CD4-positive, alpha-beta T cell treated with Interferon gamma for 1 hour (primary cell): Measurements from ENCODE around the gene SBK1.
"Not testable (repeated sequence)": the region's sequence is repeated elsewhere in the genome, so short reads cannot be mapped to it uniquely, and the experiment has no call there.

Source experiments
- DNase-seq: peaks from one replicate; pipeline ENCODE4 v3.0.0-alpha.2; 2020

The SBK1 gene

GRCh38 chr16:28291651-28292626 is at the start of gene SBK1:
Gene SBK1 (plus strand): TSS chr16:28292525. CDS start chr16:28317392, 24,867 bp downstream.
- peak; percentile 83 for DNase-seq

DNA sequence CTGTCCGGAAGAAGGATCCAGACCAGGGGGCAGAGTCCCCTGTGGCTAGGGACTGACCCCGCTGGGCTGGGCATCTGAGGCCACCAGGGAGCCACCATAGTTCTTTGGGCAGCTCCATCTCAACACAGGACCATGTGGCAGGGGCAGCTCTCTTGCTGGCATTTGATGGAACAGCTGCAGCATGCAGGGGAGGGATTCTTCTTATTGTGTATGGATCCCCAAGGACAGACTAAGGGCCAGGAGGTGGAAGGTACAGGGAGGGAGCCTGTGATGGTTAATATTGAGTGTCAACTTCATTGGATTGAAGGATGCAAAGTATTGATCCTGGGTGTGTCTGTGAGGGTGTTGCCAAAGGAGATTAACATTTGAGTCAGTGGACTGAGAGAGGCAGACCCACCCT is 42.8 kb upstream of the SBK1 start:
- not testable (repeated sequence) for DNase-seq

DNA sequence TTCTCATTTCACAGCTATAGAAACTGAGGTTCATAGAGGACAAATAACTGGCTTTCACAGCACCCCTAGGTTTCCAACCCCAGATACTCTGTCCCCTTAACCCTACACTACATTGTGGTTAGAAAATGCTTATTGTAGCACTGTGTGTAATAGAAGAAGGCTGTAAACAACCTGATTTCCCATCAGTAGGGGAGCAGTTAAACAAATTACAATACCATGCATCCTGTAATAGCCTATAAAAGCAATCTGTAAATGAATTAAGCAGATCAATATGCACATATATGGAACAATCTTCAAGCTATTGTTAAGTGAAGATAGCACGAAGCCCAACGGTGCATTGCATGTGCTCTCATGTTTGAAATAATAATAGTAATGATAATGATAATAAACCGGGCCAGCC is 41.3 kb upstream of the SBK1 start:
- DNase-seq: no peak

- DNase-seq: no peak
Observed at GRCh38 chr16:28254158-28254557, 38.2 kb upstream of the SBK1 start.

- DNase-seq: no peak
Observed at GRCh38 chr16:28255838-28256237, 36.5 kb upstream of the SBK1 start.

DNA sequence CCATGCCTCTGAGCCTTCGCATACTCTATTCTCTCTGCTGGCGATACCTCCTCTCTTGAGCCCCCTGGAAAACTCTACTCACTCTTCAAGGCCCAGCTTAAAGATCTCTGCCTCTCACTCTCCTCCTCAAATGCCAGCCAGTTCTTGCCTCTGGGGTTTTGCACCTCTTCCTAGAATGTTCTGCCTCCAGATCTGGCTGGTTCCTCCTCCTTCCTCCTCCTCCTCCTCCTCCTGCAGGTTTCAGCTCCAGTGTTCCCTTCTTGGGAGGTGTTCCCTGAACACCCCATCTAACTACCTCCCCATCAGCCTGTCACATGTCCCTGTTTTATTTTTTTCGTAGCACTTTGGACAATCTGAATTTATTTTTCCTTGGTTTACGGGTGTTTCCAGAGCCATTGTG is 35.1 kb upstream of the SBK1 start:
- DNase-seq: no peak

GRCh38 chr16:28258567-28258966 is 33.8 kb upstream of the SBK1 start:
- DNase-seq: no peak

- no peak for DNase-seq
Observed at GRCh38 chr16:28259091-28259780, 33.1 kb upstream of the SBK1 start.

- no peak for DNase-seq
Observed at GRCh38 chr16:28259781-28260150, 32.6 kb upstream of the SBK1 start.

DNA sequence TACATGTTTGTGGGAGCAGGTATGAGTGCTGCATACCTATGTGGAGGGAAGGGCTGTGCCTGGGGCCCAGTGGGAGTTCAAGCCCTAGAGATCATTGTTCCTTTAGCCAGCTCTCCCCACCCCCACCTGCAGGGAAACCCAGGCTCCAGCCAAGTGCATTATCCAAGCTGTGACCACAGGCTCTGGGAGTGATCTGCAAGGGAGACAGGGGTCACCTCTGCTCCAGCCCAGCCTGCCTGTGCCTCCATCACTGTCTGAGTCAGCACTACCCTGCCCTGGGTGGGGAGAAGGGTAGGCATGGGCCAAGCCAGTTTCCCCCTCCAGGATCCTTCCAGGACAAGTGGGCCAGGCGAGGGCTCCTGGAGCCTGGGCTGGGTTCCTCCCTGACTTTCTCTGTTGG is 32.1 kb upstream of the SBK1 start:
- no peak for DNase-seq

DNA sequence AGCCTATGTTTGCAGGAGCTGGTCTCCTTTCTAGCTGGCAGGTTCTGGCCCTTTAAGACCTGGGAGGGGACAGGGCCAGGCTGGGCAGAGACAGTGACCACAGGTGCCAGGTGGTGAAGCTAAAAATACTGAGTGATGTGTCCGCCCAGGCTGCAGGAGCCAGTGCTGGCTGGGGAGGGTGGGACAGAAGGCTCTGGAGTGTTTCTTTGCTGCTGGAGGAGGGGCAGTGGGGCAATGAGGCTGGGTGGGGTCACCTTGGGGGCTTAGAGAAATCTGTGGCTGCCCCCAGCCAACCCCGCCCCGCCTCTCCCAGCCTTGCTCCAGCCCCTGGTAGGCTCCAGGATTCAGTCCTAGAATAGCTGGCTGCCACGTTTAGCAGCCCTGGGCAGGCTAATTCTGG is 30.4 kb upstream of the SBK1 start:
- no peak for DNase-seq

DNA sequence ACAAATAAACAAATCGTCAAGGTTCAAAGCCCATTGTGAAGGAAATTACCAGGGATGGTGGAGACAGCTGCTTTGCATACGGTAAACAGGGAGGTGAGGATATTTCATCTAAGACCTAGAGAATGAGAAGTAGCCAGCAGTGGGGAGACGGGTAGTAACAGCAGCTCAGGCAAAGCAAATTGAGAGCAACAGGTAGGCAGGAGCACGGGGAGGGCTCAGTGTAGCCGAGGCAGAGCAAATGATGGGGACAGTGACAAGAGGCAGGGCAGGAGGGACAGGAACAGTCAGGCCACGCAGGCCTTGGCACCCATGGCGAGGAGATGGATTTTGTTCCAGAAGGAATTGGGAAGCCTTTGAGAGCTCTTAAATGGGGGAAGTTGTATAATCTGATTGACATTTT is 29.0 kb upstream of the SBK1 start:
- DNase-seq: no peak

DNA sequence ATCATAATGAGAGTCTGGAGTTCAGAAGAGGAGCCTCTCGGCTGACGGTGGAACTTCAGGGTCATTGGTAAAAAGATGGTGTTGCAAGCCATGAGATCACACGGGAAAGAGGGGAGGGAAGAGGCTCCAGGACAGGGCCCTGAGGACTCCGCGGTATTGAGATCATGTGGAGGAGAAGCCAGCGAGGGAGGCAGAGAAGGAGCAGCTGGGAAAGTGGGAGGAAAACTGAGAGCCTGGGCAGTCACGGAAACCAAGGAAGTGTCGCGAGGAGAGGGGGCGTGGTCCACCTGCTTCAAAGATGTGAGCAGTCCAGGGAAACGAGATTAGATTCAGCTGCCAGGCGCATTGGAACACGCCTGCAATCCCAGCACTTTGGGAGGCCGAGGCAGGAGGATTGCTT is 27.7 kb upstream of the SBK1 start:
- DNase-seq: no peak

DNA sequence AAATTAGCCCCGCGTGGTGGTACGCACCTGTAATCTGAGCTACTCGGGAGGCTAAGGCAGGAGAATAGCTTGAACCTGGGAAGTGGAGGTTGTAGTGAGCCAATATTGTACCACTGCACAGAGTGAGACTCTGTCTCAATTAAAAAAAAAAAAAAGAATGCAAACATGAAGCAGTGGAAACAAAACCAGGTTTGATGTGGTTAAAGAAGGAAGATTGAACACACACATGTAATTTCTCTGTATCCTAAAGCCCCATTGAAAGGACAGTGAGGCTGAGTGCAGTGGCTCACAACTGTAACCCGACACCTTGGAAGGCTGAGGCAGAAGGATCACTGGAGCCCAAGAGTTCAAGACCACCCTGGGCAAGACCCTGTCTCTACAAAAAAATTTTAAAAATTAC is 26.5 kb upstream of the SBK1 start:
- no peak for DNase-seq

DNA sequence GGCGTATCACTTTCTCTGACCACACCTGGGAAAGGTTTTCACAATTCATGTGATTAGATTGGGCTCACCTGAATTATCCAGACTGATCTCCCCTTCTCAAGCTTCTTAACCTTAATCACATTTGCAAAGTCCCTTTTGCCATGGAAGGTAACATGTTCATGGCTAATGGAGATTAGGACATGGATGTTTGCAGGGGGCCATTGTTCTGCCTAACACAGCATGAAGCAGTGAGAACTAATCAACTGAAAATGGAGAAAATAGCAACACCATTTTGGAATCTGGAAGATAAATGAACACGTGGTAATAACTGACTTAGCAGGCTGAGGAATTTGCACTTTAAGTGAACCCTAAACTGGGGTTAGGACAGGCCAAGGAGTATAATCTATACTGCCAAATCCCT is 25.0 kb upstream of the SBK1 start:
- DNase-seq: no peak

- no peak for DNase-seq
Observed at GRCh38 chr16:28273511-28273910, 18.8 kb upstream of the SBK1 start.

DNA sequence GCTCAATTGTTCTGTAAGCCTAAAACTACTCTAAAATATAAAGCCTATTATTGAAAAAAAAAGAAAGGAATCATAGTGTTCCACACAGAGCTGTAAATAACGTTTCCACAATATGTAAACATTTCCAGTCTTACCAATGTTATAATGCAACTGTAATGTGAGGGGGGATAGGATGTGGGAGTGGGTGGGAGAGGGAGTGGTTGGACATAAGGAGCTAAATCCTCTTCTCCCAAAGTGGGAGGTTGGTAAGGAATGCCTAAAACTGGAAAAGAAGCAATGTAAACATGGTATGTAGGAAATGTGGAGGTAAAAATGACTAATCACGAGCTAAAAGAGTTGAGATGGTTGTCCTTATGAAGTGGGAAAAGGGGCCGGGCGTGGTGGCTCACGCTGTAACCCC is 17.6 kb upstream of the SBK1 start:
- no peak for DNase-seq

- DNase-seq: no peak
Observed at GRCh38 chr16:28276301-28276700, 16.0 kb upstream of the SBK1 start.

GRCh38 chr16:28277537-28278388 is 14.6 kb upstream of the SBK1 start:
- DNase-seq: peak; percentile 78

GRCh38 chr16:28279006-28279405 is 13.3 kb upstream of the SBK1 start:
- peak; percentile 28 for DNase-seq

DNA sequence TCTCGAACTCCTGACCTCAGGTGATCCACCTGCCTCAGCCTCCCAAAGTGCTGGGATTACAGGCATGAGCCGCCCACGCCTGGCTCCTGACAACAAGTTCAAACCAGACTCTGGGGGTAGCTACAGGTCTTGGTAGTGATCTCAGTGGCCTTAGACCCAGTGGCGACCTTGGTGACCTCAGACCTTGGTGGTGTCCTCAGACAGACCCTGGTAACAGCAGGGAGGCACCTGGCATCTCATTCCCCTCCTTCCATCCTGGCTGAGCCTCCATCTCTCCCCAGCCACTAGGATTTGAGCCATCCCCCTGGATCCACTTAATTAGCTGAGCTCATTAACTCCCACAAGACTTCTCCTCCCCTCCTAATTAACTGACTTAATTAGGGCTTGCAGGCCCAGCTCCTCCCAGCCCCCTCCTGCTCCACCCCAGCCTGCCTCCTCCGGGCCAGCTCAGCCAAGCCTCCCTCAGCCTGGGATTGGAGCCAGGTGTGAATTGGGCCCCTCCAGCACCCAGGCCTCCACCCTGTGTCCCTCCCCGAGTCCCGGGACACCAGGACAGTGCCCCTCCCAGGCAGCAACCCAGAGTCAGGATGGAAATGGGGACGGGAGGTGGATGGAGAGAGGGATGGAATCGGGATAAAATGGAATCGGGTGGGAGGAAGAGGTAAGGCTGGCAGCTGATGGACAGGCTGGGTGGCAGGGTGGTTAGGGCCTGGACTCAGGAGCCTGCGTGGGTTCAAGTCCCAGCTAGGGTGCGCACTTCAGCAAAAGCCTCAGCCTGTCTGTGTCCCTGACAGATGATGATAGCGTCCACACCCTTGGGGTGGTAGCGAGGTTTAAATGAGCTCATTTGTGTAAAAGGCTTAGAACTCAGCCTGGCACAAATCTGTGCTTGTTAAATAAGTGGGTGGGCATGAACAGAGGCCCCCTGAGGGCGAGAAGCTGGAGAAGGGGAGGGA is 11.2 kb upstream of the SBK1 start:
- no peak for DNase-seq

- DNase-seq: no peak
Observed at GRCh38 chr16:28282045-28282444, 10.3 kb upstream of the SBK1 start.
